Skin epidermis (tissue), 12 donors: Measurements from ENCODE around the gene PDZRN4.

Experiments
- H3K27ac ChIP-seq, 21 experiments: fragments of 200-600 bp; sonication (generic) in 11 of 21; one replicate each; pipeline ENCODE4 v1.5.0; 2020; ENCODE audit warnings: mild to moderate bottlenecking in 3 of 21, inconsistent platforms in 2 of 21, moderate library complexity in 2 of 21
- H3K4me3 ChIP-seq, 7 experiments: fragments of 200-600 bp; sonication (generic) in 2 of 7; one replicate each; pipeline ENCODE4 v1.5.0; 2020; ENCODE audit warnings: inconsistent platforms in 2 of 7, mild to moderate bottlenecking in 2 of 7, moderate library complexity in 1 of 7

PDZRN4 gene

GRCh38 chr12:41336041-41336549 lies 148.0 kb downstream of the PDZRN4 start:
- H3K4me3 ChIP-seq, result no peak overlapping the region
- H3K27ac ChIP-seq, result no peak overlapping the region

DNA sequence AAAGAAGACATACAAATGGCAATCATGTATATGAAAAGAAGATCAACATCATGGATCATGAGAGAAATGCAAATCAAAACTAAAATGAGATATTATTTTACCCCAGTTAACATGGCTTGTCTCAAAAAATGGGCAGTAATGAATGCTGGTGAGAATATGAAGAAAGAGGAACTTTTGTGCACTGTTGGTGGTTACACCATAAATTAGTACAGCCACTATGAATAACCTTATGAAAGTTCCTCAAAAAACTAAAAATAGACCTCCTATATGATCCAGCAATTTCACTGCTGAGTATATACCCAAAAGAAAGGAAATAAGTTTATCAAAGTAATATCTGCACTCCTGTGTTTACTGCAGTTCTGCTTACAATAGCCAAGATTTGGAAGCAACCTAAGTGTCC lies 151.7 kb downstream of the PDZRN4 start:
- Histone ChIP-seq H3K27ac (no peak overlapping the region), H3K4me3 (no peak overlapping the region)

- Histone ChIP-seq H3K4me3 (no peak overlapping the region), H3K27ac (no peak overlapping the region)
These were observed 156.8 kb downstream of the PDZRN4 start for GRCh38 chr12:41344776-41345470.

- H3K27ac ChIP-seq, result no peak overlapping the region
- H3K4me3 ChIP-seq, result no peak overlapping the region
These were observed 160.1 kb downstream of the PDZRN4 start for GRCh38 chr12:41348198-41348597.

- Histone ChIP-seq H3K27ac (no peak overlapping the region), H3K4me3 (no peak overlapping the region)
These were observed 168.1 kb downstream of the PDZRN4 start for GRCh38 chr12:41356181-41356580.

DNA sequence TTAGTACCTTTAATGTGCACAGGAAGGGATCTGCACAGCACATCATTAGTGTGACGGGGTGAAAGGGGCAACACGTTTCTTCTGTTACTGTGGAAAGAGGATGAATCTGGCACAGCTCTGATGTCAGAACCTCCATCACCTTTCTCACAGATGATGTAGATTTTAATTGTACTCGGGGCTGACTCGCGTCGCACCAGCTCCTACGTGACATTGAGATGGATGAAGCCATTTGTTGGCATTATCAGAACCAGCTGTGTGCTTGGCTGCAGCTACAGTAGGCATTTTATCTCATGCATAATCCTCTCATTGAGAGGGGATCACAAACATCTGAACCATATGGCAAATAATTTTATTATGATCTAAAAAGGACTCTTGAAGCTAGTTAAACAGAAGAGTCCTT lies 173.6 kb downstream of the PDZRN4 start:
- no peak overlapping the region for H3K4me3 ChIP-seq

DNA sequence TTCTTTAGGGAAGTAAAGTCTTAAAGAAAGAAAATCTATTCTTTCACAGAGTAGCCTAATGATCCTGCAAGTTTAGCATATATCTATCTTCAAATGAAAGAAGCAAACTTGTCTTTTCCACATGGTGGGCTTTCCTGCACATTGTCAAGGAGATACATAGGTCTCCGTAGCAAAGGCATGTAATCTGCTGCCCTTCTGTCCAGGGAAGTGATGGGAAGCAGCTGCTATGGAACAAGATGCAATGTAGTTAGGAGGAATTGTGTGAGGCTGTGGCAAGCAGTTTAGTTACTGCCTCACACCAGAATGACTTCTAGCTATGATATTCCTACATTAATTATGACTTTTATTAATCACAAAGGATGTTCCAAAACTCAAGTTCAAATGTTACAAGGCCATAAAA lies 174.4 kb downstream of the PDZRN4 start:
- H3K4me3 ChIP-seq, result no peak overlapping the region
- H3K27ac ChIP-seq, result no peak overlapping the region

More for the DNA sequence above, 173.6 kb downstream of the PDZRN4 start:
- H3K27ac ChIP-seq, result no peak overlapping the region

- no peak overlapping the region for H3K27ac ChIP-seq
- no peak overlapping the region for H3K4me3 ChIP-seq
These were observed 174.8 kb downstream of the PDZRN4 start for GRCh38 chr12:41362931-41363330.

DNA sequence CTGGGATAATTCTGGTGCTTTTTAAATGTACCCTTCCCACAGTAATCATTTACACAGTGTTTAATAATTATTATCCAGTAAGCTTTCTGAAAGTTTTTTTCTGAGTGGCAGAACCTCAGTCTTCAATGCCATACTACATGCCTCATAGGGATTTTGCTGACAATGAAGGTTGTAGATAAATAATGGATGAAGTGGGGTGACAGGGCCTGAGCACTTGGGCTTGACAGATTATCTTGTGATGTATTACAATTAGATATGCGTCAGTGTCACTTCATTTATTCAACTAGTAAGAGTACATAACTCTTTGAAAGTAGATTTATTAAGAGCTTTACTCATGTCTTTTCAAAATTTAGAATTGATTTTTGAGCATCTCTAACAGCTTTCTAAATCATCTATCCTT lies 176.1 kb downstream of the PDZRN4 start:
- no peak overlapping the region for H3K27ac ChIP-seq

GRCh38 chr12:41365653-41366171 lies 177.6 kb downstream of the PDZRN4 start:
- no peak overlapping the region for H3K4me3 ChIP-seq

More for the DNA sequence above, 176.1 kb downstream of the PDZRN4 start:
- H3K4me3 ChIP-seq, result no peak overlapping the region

GRCh38 chr12:41367726-41368405 lies 179.7 kb downstream of the PDZRN4 start:
- Histone ChIP-seq H3K4me3 (no peak overlapping the region), H3K27ac (no peak overlapping the region)

More at GRCh38 chr12:41365653-41366171, 177.6 kb downstream of the PDZRN4 start:
- no peak overlapping the region for H3K27ac ChIP-seq

DNA sequence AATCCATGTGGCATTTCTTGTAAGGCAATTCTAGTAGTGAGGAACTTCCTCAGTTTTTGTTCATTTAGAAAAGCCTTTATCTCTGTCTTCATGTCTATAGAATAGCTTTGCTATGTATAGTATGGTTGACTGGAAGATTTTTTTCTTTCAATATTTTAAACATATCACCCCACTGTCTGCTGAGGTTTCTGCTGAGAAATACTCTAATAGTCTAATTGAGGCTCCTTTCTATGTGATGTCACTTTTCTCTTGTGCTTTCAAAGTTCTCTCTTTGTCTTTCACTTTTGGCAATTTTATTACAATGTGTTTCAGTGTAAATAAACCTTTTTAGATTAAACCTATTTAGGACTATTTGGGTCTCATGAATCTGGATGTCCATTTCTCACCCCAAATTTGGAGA lies 192.8 kb downstream of the PDZRN4 start:
- H3K27ac ChIP-seq, result no peak overlapping the region
- H3K4me3 ChIP-seq, result no peak overlapping the region

GRCh38 chr12:41402801-41403200 lies 214.7 kb downstream of the PDZRN4 start:
- no peak overlapping the region for H3K27ac ChIP-seq

DNA sequence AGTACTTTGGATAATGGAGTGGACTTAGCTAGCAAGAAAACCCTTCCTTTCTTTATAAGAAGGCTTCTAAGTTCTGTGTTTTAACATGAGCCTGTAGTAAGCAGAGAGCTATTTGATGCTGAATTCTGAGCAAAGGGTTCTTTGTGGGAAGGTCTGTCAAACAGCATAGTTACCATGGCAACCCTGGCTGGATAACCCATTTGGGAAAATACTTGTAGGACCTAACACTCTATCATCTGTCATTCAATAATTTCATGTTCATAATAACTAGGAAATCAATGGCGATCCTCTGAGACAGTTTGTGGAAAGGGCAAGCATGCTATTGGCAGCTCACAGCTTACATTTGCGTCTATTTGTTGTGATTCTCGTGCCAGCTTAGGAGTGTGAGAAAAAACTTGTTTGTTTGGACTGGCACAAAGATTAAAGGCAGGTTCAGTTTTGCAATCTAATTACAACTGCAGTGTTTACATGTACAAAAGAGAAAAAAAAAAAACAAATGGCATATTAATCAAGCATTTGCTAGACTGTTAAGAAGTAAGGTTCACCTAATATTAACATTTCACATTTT lies 219.2 kb downstream of the PDZRN4 start:
- no peak overlapping the region for H3K4me3 ChIP-seq
- H3K27ac ChIP-seq, result no peak overlapping the region

More at GRCh38 chr12:41402801-41403200, 214.7 kb downstream of the PDZRN4 start:
- H3K4me3 ChIP-seq, result no peak overlapping the region

GRCh38 chr12:41409628-41410027 lies 221.5 kb downstream of the PDZRN4 start:
- H3K27ac ChIP-seq, result no peak overlapping the region
- no peak overlapping the region for H3K4me3 ChIP-seq

- no peak overlapping the region for H3K27ac ChIP-seq
- H3K4me3 ChIP-seq, result no peak overlapping the region
These were observed 230.5 kb downstream of the PDZRN4 start for GRCh38 chr12:41418586-41418985.

- H3K27ac ChIP-seq, result no peak overlapping the region
- no peak overlapping the region for H3K4me3 ChIP-seq
These were observed 231.2 kb downstream of the PDZRN4 start for GRCh38 chr12:41419131-41419893.

GRCh38 chr12:41424651-41425050 lies 236.5 kb downstream of the PDZRN4 start:
- Histone ChIP-seq H3K4me3 (no peak overlapping the region), H3K27ac (no peak overlapping the region)

GRCh38 chr12:41433460-41433859 lies 245.3 kb downstream of the PDZRN4 start:
- no peak overlapping the region for H3K27ac ChIP-seq

DNA sequence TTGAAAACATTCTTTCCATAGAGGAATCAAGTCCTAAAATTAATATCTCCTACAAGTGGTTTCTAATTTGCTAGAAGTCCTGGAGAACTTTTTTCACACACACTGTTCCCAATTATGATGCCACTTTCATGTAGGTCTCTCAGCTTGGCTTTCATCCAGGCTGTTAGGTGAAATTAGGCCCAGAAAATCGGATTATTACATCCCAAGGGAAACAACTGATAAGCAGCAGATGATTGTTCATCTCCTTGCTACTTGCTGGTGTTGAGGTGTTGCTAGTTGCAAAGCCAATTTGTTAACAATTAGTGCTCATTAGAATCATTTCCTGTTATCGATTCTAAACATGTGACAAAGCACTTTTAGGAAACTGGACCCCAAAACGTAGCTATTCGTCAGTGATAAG lies 248.0 kb downstream of the PDZRN4 start:
- Histone ChIP-seq H3K27ac (no peak overlapping the region), H3K4me3 (no peak overlapping the region)

More at GRCh38 chr12:41433460-41433859, 245.3 kb downstream of the PDZRN4 start:
- no peak overlapping the region for H3K4me3 ChIP-seq
